ENCODE data around the gene APRT.
A peak's percentile ranks its signal among the peaks of the same experiment; 100 is the strongest.
"Not testable (repeated sequence)": the region's sequence is repeated elsewhere in the genome, so short reads cannot be mapped to it uniquely, and the experiment has no call there.

Gene APRT

GRCh38 chr16:88785106-88785924, 26.4 kb downstream of the APRT start, which contains the start of gene PIEZO1:
TSS of gene PIEZO1 (minus strand) at chr16:88785220. CDS start at chr16:88784964, 256 bp downstream.
- peak; percentile 48 for DNase-seq (ENCODE audit: low read depth)

GRCh38 chr16:88784856-88785105, 26.9 kb downstream of the APRT start:
- DNase-seq (ENCODE audit: low read depth), result no peak

- peak; percentile 64 for DNase-seq (ENCODE audit: low read depth)
Observed at GRCh38 chr16:88784074-88784855, 27.5 kb downstream of the APRT start.

- DNase-seq (ENCODE audit: low read depth), result peak; percentile 46
Observed at GRCh38 chr16:88783391-88784073, 28.2 kb downstream of the APRT start.

- peak; percentile 64 for DNase-seq (ENCODE audit: low read depth)
Observed at GRCh38 chr16:88782454-88783390, 29.0 kb downstream of the APRT start.

GRCh38 chr16:88781140-88782077, 30.3 kb downstream of the APRT start:
- no peak for DNase-seq (ENCODE audit: low read depth)

- no peak for DNase-seq (ENCODE audit: low read depth)
Observed at GRCh38 chr16:88780142-88781062, 31.3 kb downstream of the APRT start.

GRCh38 chr16:88779406-88780141, 32.2 kb downstream of the APRT start:
- no peak for DNase-seq (ENCODE audit: low read depth)

GRCh38 chr16:88778541-88779065, 33.1 kb downstream of the APRT start:
- no peak for DNase-seq (ENCODE audit: low read depth)

- no peak for DNase-seq (ENCODE audit: low read depth)
Observed at GRCh38 chr16:88778271-88778525, 33.5 kb downstream of the APRT start.

- no peak for DNase-seq (ENCODE audit: low read depth)
Observed at GRCh38 chr16:88777471-88778270, 34.1 kb downstream of the APRT start.

- no peak for DNase-seq (ENCODE audit: low read depth)
Observed at GRCh38 chr16:88775825-88776224, 35.9 kb downstream of the APRT start.

GRCh38 chr16:88774544-88775393, 37.0 kb downstream of the APRT start:
- no peak for DNase-seq (ENCODE audit: low read depth)

- peak; percentile 52 for DNase-seq (ENCODE audit: low read depth)
Observed at GRCh38 chr16:88773812-88774291, 37.9 kb downstream of the APRT start.

- DNase-seq (ENCODE audit: low read depth), result peak; percentile 82
Observed at GRCh38 chr16:88772871-88773811, 38.6 kb downstream of the APRT start.

GRCh38 chr16:88771781-88772180, 39.9 kb downstream of the APRT start:
- DNase-seq (ENCODE audit: low read depth), result not testable (repeated sequence)

Data from amniotic epithelial cell (primary cell).